CD4-positive, alpha-beta T cell treated with Interleukin-1 beta for 1 hour (primary cell): ENCODE data around the gene ZC3H13.
A peak's percentile ranks its signal among the peaks of the same experiment; 100 is the strongest.
"Not testable (repeated sequence)": the region's sequence is repeated elsewhere in the genome, so short reads cannot be mapped to it uniquely, and the experiment has no call there.

ENCODE experiments used
- DNase-seq, 2 donors: peaks; one replicate each; pipeline ENCODE4 v3.0.0-alpha.2; 2020 to 2022

The ZC3H13 gene

DNA sequence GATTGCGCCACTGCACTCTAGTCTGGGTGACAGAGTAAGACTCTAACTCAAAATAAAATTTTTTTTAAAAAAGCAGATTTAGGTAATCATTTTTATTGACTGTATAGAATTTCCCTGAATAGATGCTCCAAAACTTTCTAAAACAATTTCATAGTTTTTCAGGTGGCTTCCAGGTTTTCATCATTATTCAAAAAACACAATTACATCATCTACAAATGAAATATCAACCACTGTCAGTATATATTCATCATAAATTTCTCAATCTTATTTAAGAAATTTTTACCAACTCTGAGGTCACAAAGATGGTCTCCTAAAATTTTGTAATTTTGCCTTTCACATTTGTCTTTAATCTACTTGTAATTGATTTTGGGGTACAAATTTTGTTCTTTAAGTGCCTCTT is 48.1 kb downstream of the ZC3H13 start:
- DNase-seq: no peak

DNA sequence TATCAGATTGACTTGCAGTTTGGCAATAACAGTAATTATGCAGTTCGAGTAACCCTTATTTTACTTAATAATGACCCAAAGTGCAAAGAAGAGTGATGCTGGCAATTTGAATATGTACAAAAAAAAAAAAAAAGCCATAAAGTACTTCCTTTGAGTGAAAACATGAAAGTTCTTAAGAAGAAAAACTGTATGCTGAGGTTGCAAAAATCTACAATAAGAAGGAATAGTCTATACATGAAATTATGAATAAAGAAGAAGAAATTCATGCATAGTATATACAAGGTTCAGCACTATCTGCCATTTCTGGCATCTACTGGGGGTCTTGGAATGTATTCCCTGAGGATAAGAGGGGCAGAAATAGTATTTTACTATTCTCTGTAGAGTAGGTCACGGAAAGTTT is 55.9 kb downstream of the ZC3H13 start:
- DNase-seq: no peak

DNA sequence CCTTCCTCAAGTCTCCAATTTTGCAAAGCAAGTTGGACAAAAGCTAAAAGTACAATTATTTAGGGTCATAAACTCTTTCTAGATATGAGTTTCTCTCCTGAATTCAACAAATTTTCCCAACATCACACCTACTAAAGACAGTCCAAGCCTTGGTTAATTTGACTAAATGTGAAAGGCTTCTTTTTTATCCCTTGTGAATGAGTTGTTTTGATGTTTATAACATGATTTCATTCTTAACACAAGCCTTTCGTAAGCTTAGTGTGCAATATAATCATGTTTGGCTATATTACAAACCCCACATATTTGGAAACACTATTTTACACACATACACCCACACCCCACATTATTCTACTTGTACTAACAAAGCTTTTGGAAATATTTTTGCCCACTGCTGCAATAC is 57.3 kb downstream of the ZC3H13 start:
- no peak for DNase-seq

DNA sequence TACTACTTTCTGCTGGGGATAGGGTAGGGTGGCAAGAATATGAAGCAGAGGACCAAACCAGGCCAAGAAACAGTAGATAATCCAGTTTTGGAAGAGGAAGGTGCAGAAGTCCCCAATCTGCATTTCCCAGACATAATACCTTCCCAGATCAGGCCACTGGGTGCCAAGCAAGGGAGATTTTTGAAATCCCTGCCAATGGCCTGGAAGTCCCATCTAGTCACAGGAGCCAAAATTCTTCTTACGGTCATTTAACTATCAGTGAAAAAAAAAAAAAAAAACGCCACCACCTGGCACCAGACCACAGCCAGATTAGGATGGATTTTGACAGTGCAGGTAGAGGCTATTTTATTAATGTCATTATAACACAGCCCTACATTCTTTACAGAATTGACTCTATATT is 57.8 kb downstream of the ZC3H13 start:
- no peak for DNase-seq

DNA sequence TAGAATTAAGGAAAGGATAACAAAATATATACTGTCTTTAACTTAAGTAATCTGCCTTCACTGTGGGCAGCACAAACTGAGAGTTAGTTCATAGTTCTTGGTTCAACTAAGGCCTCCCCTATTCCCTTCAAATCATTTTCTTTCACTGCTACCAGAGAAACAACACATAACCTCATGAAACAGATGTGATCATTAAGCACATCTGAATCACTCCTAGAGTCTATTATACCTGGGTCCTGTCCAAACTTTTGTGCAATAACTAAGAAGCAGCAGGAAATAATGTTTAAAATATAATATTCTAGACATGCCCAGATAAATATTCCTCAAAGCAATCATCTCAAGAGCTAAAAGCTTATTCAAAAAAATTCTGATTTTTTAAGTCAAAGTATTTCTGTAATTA is 62.9 kb downstream of the ZC3H13 start:
- DNase-seq: no peak

DNA sequence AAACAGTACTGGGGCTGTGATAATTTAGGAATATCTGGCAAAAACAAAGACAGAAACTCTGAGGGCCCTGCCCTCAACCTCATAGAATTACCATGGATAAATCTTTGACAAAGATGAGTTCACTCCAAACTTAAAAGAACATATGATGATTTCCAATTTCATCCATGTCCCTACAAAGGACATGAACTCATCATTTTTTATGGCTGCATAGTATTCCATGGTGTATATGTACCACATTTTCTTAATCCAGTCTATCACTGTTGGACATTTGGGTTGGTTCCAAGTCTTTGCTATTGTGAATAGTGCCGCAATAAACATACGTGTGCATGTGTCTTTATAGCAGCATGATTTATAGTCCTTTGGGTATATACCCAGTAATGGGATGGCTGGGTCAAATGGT is 71.4 kb downstream of the ZC3H13 start:
- DNase-seq: not testable (repeated sequence)

DNA sequence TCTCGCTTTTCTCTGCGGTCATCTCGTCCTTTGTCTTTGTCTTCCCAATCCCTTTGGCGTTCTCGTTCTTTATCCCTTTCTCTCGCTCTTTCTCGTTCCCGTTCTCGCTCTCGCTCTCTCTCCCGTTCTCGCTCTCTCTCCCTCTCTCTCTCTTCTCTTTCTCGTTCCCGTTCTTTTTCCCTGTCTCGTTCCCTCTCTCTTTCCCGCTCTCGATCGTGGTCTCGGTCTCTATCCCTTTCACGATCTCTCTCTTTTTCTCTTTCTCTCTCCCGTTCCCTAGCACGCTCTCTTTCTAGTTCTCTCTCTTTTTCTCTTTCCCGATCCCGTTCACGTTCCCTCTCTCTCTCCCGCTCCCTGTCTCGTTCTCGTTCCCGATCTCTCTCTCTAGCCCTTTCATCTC is 77.2 kb downstream of the ZC3H13 start:
- no peak for DNase-seq

DNA sequence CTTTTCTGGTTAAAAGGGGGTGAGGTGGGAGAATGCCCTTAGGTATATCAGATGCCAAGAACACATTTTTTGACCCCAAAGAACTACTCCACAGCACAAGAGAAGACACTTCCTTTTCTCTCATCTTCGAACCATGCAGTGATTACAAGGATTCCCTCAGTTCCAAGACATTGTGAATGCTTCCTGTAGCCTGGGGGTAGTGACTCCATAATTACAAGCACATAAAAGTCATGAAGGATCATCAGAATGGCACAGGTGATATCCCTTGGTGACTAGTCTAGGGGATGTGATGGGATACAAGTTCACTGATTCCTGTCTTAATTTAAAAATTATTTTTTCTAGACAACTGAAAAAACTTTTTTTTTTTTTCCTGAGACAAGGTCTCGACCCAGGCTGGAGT is 78.0 kb downstream of the ZC3H13 start:
- no peak for DNase-seq

DNA sequence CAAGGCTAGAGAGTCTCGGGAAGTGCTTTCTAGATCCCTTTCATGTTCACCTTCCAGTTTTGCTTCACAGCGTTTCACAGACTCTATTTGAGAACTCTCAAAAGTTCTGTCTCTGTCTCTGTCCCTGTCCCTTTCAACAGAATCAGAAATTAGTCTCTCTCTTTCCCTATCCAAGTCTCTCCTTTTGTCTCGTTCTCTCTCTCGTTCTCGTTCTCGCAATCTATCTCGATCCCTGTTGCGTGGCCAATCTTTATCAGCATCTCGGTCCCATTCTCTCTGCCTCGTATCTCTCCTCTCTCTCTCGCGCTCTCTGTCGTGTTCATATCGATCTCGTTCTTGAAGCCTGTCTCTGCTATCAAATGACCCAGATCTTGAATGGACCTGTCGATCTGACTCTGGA is 85.0 kb downstream of the ZC3H13 start:
- DNase-seq: no peak

DNA sequence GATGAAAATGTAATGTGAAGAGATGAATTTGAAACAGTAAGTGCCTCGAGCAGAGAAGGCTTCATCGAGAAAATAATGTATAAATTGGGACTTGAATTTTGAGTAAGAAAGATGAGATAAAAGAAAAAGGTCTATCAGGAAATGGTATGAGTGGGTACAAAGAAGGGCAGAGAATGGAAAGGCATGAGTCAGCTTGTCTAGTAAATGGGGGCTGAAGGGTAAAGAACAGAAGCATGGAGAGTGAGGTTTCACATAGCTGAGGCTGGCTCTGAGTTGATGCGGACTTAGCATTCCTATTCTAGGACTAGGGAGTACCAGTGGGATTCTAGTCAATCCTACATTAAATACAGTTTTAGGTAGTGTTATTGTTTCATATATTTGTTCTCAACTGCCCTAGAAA is 85.8 kb downstream of the ZC3H13 start:
- no peak for DNase-seq

DNA sequence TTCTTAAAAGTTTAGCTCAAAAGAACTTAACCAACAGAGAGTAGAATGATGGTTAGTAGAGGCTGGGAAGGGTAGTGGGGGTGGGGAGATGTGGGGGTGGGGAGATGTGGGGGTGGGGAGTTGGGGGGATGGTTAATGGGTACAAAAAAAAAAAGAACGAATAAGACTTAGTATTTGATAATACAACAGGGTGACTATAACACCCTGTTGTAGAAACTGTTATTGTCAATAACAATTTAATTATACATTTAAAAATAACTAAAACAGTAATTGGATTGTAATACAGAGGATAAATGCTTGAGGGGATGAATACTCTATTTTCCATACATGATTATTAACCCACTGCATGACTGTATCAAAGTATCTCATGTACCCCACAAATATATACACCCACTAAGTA is 91.1 kb downstream of the ZC3H13 start:
- no peak for DNase-seq

DNA sequence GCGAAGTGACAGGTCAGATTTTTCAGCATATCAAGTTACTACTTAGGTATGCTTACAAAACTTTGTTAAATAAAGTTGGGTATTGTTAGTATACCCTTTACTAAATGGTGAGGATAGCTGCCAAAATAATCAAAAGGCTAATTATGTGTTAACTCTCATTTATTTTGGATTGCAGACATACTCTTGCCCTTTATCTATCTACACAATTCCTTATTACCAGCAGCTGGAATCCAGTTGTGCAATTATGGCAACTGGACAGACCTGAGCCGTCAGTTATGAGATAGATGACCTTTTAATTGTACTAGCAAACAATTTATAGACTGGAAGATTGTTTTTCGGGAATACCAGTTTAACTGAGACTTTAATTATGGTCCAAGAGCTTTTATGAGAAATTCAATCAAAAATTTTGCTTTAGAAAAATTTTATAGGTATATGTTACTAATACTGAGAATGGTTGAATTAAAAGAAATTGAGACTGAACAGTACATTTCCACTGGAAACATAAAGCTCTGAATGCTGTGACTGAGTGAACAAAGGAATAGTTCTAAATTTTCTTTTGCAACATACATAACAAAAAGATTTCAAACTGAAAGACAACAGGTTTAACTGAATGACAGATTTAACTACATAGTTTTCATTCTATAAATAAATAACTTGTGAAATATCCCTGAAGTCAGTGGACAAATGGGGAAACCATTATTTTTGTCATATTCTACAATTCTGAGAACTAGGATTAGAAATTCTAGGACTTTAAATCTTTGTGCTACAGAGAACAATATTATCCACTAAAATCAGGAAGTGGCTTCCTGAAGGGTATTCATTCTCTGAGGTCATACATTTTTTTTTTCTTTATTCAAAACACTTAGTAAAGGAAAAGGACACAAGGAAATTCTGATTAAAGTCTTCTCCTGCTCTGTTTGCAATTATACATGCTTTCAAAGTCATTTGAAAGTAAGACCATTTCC is 97.4 kb downstream of the ZC3H13 start:
- no peak for DNase-seq

DNA sequence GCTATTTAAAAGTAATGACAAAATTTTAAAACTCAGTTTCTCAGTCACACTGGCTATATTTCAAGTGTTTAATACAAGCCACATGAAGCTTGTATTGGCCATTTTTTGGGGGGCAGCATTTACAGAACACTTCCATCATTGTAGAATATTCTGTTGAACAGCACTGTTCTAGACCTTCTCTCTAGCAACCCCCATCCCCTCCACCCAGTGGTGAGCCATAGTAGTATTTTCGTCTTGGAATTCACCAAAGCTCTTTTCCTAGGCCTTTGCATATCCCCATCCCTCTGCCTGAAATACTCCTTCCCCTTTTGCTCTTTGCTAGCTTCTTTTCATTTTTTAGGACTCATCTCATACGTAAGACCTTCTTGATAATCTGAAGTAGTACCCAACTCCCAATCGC is 99.5 kb downstream of the ZC3H13 start:
- no peak for DNase-seq

DNA sequence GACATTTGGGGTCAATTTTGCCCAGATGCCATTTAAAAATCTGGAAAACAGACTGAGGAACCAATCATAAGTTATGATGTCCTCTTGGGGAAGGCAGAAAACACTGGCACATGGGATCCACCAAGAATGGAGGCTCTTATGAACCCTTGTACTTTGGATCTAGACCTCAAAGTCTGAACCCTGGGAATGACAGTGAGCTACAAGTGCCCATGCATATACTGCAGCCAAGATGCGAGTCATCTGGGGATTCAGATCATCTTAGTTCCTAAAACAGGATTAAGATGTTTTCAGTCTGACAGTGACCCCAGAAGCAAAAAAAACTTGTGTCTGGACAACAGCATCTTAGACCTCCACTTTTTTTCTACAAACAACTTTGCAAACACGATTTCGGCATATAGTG is 100.8 kb downstream of the ZC3H13 start:
- DNase-seq: no peak

DNA sequence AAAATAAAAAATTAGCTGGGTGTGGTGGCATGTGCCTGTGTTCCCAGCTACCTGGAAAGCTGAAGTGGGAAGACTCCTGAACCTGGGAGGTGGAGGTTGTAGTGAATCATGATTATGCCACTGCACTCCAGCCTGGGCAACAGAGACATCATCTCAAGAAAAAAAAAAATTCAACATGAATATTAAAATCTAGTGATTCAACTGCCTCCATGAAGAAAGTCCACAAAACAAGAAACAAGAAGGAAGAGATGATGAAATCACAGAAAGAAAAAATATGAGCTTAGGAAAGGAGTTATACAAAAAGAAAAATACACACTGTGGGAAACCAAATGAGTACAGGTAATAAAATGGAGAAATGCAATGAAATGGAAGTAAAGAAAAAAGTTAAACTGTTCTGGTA is 101.4 kb downstream of the ZC3H13 start:
- no peak for DNase-seq

DNA sequence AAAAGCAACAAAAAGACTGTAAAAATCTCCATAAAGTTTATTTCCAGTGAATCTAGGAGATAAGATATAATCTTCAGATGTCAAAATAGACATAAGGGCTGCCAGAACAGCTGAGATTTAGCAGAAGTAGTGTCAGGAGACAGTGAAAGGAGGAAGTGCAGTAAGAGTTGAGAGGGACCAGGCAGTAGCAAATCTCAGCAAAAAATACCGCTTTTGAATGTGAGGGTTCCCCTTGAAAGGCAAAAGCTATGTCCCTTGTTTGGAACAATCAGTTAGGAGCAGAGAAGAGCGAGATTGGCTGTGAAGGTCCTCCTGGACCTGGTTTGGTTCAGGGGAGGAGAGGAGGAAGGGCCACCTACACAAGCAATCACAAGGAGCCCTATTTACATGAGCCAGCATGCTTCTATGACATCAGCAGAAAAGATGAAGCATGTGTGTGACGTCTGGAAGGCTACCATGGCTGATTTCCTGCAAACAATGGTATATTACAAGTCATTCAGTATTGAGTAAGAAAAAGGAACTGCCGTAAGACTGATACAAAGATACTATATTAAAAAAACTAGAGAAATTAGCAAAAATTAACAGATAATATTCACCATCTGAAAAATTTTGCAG is 102.1 kb downstream of the ZC3H13 start:
- DNase-seq: peak in 1 of 2 donors; percentile 57

DNA sequence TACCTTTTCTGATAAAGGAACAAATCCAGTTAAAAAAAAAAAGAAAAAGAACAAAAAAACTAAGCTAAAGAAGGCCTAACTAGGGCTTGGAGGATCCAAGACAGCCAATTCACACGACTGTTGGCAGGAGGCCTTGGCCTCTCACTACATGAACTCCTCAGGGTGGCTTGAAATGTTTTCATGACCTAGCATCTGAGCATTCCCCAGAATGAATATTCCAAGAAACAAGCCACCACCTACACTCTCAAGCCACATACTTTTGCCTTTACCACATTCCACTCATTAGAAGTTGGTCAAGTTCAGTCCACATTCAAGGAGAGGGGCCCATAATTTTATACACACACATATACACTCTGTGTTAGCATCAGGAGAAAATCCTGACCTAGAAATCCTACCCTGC is 103.4 kb downstream of the ZC3H13 start:
- no peak for DNase-seq

DNA sequence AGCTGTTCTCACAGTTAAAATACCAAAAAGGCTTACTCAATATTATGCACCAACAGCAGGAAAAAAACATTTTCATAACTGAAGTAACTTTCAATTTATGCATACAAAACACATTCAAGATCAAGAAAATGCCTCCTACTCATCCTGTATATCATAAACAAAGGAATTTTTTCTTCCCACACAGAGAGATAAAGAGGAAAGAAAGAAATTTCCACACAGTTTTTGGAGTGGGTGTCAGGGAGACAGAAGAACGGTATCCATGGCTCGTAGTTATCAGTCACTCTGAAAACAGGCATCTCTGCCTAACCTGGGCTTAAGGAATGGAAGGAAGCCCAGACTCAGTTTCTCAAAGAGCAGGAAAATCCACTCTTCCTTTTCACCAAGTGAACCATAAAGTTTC is 108.6 kb downstream of the ZC3H13 start:
- no peak for DNase-seq

DNA sequence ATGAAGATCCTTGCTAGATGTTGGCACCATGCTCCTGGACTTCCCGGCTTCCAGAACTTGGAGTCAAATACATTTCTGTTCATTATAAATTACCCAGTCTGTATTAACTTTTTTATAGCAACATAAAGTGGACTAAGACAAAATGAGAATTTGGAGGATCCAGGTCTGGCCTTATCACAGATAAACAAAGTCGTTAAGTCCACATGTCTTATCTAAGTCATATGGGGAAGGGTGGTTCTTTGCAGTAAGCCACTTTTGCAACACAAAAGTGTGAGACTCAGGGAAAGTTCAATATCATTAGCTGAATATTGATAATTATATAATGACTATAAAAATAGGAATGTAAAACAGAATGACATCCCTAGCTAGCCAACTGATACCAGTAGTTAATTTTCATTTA is 109.4 kb downstream of the ZC3H13 start:
- no peak for DNase-seq

DNA sequence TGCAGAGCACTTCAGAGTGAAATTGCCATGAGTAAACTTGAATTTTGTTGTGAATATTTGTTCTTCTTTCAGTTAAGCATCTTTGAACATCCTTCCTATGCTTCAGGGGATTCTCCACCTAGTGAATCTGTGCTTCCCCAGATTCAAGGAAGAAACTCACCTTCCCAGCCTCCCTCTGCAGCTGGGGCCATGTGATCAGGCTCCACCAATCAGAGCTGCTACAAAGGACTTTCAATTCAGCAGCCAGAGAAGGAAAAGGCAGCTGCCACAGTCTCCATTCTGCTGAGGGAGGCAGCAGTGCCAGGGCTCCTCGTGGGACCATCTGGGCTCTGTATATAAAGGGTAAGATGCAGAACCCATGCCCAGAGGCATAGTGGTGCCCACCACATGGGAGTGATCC is 111.3 kb downstream of the ZC3H13 start:
- no peak for DNase-seq

DNA sequence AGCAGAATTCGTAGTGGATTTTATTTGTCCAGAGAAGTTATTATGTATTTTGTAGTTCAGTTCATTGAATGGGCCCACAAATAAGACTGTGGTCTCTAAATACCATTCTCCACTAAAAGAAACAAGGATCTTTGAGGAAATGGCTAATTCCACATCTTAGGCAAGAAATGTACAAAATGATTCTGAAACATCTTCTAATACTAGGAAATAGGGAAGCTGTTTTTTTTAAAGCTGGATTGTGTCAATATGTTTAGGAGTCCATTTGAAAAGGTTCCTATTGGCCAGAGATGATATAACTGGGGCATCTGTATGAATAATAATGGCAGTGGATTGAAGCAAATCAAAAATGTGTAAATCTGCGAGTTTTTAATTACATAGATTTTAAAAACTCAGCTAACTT is 112.5 kb downstream of the ZC3H13 start:
- DNase-seq: no peak

DNA sequence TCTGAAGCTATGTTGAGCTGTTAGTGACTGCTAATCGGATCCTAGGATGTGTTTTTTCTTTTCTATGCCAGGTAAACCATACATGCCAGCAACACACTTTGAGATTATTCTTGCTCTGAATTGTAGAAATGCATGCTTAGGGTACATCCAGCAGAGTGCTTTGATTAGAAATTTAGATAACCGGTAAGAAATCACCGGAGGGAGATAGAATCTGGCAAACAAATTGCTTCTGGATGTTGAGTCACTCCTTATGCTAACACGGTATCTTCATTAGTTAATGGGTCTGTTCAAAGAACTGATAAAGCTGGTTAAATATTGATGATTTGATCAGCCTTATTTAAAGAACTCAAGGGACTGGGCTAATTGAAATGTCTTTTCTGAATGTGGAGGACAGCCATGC is 115.9 kb downstream of the ZC3H13 start:
- no peak for DNase-seq

DNA sequence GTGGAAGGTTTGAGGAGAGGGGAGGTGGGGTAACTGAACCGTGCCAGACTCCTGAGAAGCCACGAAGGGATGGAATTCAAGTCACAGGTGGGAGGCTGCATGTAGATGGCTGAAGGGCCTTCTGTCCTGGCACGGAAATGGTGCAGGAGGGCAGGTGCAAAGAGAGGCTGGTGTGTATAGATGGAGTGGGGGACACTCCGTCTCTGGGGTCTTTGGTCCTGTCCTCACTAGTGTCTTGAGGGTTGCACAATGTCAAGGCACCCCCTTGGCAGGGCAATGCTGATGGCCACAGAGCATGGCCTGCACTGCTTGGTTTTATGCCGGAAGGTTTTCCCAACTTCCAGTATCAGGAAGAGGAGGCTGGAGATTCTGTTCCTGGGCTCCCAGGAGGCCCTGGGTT is 118.3 kb downstream of the ZC3H13 start:
- DNase-seq: no peak

DNA sequence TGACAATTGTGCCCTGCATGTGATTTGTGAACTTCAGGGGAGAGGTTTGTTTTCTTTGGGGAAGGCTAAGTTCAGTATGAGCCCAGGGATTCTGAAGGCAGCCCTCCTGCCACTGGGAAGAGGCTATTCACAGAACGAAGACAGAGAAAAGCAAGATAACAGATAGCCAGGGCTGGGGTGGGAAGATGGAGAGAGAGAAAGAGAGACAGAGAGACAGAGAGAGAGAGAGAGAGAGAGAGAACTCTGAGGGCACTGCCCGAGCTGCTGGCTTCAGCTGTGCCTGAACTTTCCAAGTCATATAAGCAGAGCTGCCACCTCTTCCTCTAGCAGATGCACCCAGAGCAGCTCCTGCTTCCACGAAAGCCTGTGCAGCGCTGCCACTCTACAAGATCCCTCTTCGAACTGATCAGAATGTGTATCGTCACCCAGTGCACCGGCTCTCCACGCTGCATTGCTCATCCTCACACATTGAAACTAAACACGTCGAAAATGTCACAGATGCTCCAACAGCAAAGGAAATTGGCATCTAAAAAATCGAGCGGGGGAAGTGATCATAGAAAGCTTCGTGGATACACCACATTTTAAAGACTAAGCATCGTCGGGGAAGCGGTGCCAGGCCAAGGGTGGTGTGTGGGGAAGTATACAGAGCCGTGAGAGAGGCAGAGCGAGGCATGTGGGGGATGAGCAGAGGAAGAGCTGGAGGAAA is 119.2 kb downstream of the ZC3H13 start:
- no peak for DNase-seq
